Duodenal mucosa (tissue), 2 donors: Measurements from ENCODE around the gene LIN7C.
A peak's percentile ranks its signal among the peaks of the same experiment; 100 is the strongest.

Experiments
- H3K27ac ChIP-seq: one replicate; pipeline ENCODE4 v1.7.0; 2013; ENCODE audit warnings: low read depth, low read length
- H3K27me3 ChIP-seq, 2 donors: one replicate each; pipeline ENCODE4 v1.7.0; 2013; ENCODE audit warnings: low read length in 2 of 2, control low read depth in 1 of 2; ENCODE audit not compliant: insufficient read depth in 2 of 2, control insufficient read depth in 1 of 2
- H3K36me3 ChIP-seq, 2 donors: one replicate each; pipeline ENCODE4 v1.7.0; 2013; ENCODE audit warnings: low read length in 2 of 2, control low read depth in 1 of 2; ENCODE audit not compliant: insufficient read depth in 2 of 2, control insufficient read depth in 1 of 2
- H3K4me1 ChIP-seq, 2 donors: one replicate each; pipeline ENCODE4 v1.7.0; 2013; ENCODE audit warnings: low read length in 2 of 2, control low read depth in 1 of 2; ENCODE audit not compliant: insufficient read depth in 2 of 2, control insufficient read depth in 1 of 2
- H3K4me3 ChIP-seq, 2 donors: one replicate each; pipeline ENCODE4 v1.7.0; 2013; ENCODE audit warnings: low read length in 2 of 2, low read depth in 1 of 2
- H3K9ac ChIP-seq, 2 donors: one replicate each; pipeline ENCODE4 v1.7.0; 2013; ENCODE audit warnings: low read length in 2 of 2, low read depth in 1 of 2
- H3K9me3 ChIP-seq, 2 donors: one replicate each; pipeline ENCODE4 v1.7.0; 2013; ENCODE audit warnings: low read length in 2 of 2, control low read depth in 1 of 2; ENCODE audit not compliant: control insufficient read depth in 1 of 2

LIN7C gene

DNA sequence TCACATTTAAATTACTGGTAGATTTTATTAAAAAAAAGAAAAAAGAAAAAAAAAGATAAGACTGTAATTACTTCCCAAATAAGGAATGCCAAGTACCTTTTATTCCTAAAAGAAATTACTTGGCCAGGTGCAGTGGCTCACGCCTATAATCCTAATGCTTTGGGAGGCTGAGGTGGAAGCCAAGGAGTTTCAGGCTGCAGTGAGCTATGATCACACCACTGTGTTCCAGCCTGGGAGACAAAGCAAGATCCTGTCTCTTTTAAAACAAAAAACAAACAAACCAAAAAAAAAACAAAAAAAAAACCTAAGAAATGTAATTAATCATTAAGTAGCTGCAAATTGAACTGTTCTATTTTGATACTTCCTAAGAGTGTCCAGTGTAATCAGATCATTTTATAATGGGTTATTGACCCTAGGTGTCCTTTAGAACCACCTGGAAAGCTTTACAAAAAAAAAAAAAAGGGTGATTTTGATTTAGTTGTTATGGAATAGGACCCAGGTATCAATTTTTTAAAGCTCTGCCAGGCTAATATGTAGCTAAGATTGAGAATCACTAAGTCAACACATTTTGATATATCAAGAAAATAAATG lies 10.8 kb downstream of the LIN7C start:
- H3K27ac ChIP-seq = no peak overlapping the region
- H3K4me1 ChIP-seq = peaks cover 0 to 5% of the 10 kb centered on the region in 2 donors
- no peaks in the 10 kb centered on the region for H3K27me3 ChIP-seq
- H3K9me3 ChIP-seq = no peaks in the 10 kb centered on the region
- H3K4me3 ChIP-seq = no peak overlapping the region
- no peak overlapping the region for H3K9ac ChIP-seq
- H3K36me3 ChIP-seq = peaks cover 23 to 37% of the 10 kb centered on the region in 2 donors

- H3K27ac ChIP-seq = no peak overlapping the region
- no peaks in the 10 kb centered on the region for H3K9me3 ChIP-seq
- H3K36me3 ChIP-seq = peaks cover 11 to 22% of the 10 kb centered on the region in 2 donors
- no peak overlapping the region for H3K4me3 ChIP-seq
- H3K4me1 ChIP-seq = no peaks in the 10 kb centered on the region
- H3K27me3 ChIP-seq = no peaks in the 10 kb centered on the region
- no peak overlapping the region for H3K9ac ChIP-seq
Observed at GRCh38 chr11:27489092-27489491, 17.5 kb downstream of the LIN7C start.

DNA sequence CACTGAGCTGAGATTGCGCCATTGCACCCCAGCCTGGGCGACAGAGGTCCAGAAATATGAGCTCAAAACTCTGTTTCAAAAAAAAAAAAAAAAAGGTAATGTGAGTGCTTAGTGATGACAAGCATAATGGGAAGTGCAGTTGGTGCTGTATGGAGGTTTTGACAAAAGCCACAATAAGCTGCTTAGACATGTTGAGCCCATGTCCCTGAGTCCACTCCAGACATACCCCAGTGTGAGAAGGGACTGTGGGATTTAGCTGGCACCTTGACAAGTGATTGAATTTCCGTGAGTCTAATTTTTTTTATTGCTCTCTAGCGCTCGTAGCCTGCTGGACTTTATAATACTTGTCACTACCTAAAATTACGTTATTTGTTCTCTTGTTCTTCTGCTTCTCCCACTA lies 18.9 kb downstream of the LIN7C start:
- Histone ChIP-seq H3K27ac (no peak overlapping the region), H3K9ac (no peak overlapping the region), H3K4me1 (no peaks in the 10 kb centered on the region), H3K4me3 (no peak overlapping the region), H3K36me3 (peaks cover 10 to 19% of the 10 kb centered on the region in 2 donors), H3K27me3 (no peaks in the 10 kb centered on the region), H3K9me3 (no peaks in the 10 kb centered on the region)

DNA sequence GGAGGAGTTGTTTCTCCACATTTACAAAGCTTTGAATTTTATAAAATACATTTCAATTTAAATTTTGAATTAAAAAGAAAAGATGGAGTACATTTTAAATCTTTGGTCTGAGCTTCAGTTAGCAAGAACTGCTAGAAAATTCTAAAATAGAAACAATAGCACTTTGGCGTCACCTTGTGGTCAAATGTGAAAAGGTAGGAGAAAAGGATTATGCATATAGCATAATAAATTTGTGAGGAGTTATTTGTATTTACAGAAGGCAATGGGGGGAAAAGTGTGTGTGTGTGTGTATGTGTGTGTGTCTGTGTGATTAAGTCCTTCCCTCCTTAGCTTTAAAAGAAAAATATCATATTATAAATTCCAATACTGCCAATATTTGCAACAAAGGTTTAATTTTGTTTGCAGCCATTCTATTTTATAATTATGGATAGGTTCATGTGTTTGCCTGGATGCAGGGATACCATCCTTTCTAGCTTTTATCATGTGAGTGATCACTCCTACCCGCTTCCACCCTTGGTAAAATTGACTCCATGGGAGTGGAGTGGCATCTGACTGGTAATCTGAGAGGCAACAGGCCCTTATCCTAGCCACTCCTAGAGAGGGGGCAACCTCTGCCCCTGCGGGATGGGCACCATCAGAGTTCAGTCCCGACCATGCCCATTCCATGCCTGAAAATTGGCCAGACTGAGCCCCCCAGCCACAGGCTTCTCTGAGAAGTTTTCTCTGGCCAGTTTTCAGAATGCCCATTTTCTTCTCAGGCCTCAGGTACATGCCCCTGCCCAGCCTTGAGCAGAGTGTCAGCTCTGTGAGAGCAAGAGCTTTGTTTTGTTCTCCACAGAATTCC lies 20.4 kb downstream of the LIN7C start:
- Histone ChIP-seq H3K27ac (no peak overlapping the region), H3K4me1 (no peaks in the 10 kb centered on the region), H3K36me3 (peaks cover 3 to 4% of the 10 kb centered on the region in 2 donors), H3K9me3 (no peaks in the 10 kb centered on the region), H3K9ac (no peak overlapping the region), H3K4me3 (no peak overlapping the region), H3K27me3 (no peaks in the 10 kb centered on the region)

DNA sequence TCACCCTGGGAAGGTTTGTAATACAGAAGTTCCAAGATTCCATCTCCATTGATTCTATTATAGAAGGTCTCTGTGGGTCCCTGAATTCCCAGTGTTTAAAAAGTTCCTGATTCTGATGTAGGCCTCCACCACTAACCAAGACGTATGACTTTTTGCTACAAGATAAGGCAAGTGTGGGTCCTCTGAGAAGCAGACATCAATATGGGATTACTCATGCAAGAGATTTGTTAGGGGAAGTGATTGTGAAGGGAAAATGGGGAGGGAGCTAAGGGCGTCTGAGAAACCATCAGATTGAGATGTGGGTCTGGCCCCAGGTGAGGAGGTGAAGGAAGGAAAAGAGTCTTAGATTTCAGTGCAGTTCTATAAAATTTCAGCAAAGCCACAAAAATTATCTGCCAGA lies 23.8 kb downstream of the LIN7C start:
- no peaks in the 10 kb centered on the region for H3K9me3 ChIP-seq
- no peak overlapping the region for H3K9ac ChIP-seq
- H3K27me3 ChIP-seq = no peaks in the 10 kb centered on the region
- no peaks in the 10 kb centered on the region for H3K4me1 ChIP-seq
- no peak overlapping the region for H3K27ac ChIP-seq
- no peaks in the 10 kb centered on the region for H3K36me3 ChIP-seq
- no peak overlapping the region for H3K4me3 ChIP-seq

DNA sequence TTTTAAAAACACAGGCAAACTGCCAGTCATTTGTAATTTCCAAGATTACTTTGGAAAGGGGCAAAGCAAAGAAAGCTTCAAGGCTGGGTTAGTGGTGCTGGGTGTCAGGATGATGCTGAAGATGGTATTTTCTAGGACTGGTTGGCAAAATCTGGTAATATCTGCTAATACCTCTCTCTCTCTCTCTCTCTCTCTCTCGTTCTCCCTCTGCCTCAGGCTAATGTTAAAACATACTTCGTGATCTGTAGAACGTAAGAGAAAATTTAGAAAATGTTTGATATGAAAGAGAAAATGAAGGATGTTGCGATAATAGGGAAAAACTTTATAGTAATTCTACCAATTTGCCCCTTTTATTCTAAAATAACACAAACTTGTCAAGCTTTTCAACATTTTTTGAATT lies 24.6 kb downstream of the LIN7C start:
- Histone ChIP-seq H3K9me3 (no peaks in the 10 kb centered on the region), H3K9ac (no peak overlapping the region), H3K36me3 (no peaks in the 10 kb centered on the region), H3K4me3 (no peak overlapping the region), H3K27ac (no peak overlapping the region), H3K27me3 (no peaks in the 10 kb centered on the region), H3K4me1 (no peaks in the 10 kb centered on the region)

DNA sequence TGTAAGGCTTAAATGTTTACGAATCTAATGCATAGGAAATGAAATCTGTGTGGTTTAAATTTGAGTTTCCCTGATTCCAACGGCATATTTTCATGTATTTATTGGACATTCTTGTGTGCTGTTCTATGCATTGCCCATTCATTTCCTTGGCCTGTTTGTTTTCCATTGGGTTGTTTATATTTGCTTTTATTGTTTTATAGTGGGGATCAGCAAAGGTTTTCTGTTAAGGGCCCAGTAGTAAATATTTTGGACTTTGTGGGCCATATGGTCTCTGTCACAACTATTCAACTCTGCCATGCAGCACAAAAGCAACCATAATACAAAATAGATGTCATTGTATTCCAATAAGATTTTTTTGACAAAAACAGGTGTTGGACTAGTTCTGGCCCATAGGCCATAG lies 28.7 kb downstream of the LIN7C start:
- Histone ChIP-seq H3K27me3 (no peaks in the 10 kb centered on the region), H3K4me1 (peaks cover 3 to 6% of the 10 kb centered on the region in 2 donors), H3K4me3 (no peak overlapping the region), H3K36me3 (no peaks in the 10 kb centered on the region), H3K9me3 (no peaks in the 10 kb centered on the region), H3K9ac (no peak overlapping the region), H3K27ac (no peak overlapping the region)

DNA sequence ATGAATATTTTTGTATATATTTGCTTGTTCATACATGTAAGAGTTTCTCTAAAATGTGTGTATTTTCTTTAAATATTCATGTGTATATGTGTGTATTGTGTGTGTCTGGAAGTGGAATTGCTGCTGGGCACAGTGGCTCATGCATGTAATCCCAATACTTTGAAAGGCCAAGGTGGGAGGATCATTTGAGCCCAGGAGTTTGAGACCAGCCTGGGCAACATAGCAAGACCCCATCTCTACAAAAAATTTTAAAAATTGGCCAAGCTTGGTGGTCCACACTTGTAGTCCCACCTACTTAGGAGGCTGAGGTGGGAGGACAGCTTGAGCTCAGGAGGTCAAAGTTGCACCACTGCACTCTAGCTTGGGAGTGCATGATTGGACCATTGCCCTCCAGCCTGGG lies 29.3 kb downstream of the LIN7C start:
- H3K4me3 ChIP-seq = no peak overlapping the region
- H3K27me3 ChIP-seq = no peaks in the 10 kb centered on the region
- H3K9ac ChIP-seq = no peak overlapping the region
- no peaks in the 10 kb centered on the region for H3K36me3 ChIP-seq
- H3K4me1 ChIP-seq = peaks cover 3 to 6% of the 10 kb centered on the region in 2 donors
- no peak overlapping the region for H3K27ac ChIP-seq
- no peaks in the 10 kb centered on the region for H3K9me3 ChIP-seq

GRCh38 chr11:27475622-27476021 lies 30.9 kb downstream of the LIN7C start:
- Histone ChIP-seq H3K27ac (no peak overlapping the region), H3K36me3 (no peaks in the 10 kb centered on the region), H3K4me1 (peaks cover 4 to 13% of the 10 kb centered on the region in 2 donors), H3K9ac (no peak overlapping the region), H3K27me3 (no peaks in the 10 kb centered on the region), H3K9me3 (no peaks in the 10 kb centered on the region), H3K4me3 (no peak overlapping the region)

DNA sequence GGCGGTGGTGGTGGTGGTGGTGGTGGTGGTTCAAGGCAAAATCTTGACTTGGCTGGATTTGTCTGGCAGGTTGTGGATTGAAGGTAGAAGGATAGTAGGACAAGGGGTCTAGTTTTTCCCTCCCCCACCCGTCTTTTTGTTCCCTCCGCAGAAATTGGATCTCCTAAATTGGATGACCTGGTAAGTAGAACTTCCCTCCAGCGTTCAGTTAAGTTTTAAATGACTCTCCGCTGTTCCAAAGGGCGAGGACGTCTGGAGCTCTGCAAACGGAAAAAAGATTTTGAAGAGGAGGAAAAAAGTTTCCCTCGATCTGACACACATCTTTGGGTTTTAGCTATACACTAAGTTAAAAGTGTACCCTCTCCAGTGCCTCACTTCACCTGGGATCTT lies 33.6 kb downstream of the LIN7C start:
- no peak overlapping the region for H3K27ac ChIP-seq

More for the DNA sequence above, 33.6 kb downstream of the LIN7C start:
- peak overlapping the region; percentile 80 to 89 for H3K4me3 ChIP-seq
- peaks cover 17 to 22% of the 10 kb centered on the region in 2 donors for H3K4me1 ChIP-seq
- H3K27me3 ChIP-seq = no peaks in the 10 kb centered on the region
- H3K36me3 ChIP-seq = no peaks in the 10 kb centered on the region
- no peaks in the 10 kb centered on the region for H3K9me3 ChIP-seq
- H3K9ac ChIP-seq = peak overlapping the region in 1 of 2 donors; percentile 55
